ENCODE results near the gene AKR1B1. TPM values are rescaled to one million over a fixed set of nuclear protein-coding genes. Genes with fewer than 3 reads are reported as not detected.

The AKR1B1 gene
- total RNA-seq, 1 donor from 2014 or later = 52.8 TPM

GRCh38 chr7:134478707-134479106 is 19.8 kb upstream of the AKR1B1 start:
- TF ChIP-seq CTCF (IDR thresholded peaks at IDR 0.05; ENCODE audit: unreplicated experiment) = no peak
- H3K27ac Mint-ChIP-seq (ENCODE audit: unreplicated experiment) = no peak overlapping the region
- no peak overlapping the region for H3K4me3 Mint-ChIP-seq (ENCODE audit: unreplicated experiment)

GRCh38 chr7:134477954-134478353 is 19.1 kb upstream of the AKR1B1 start:
- no peak for DNase-seq (ENCODE audit: low spot score)
- Mint-ChIP-seq H3K9me3 (ENCODE audit: unreplicated experiment) (no peaks in the 10 kb centered on the region), H3K4me3 (ENCODE audit: unreplicated experiment) (no peak overlapping the region), H3K27me3 (ENCODE audit: unreplicated experiment) (peaks cover 1% of the 10 kb centered on the region), H3K27ac (ENCODE audit: unreplicated experiment) (no peak overlapping the region), H3K4me1 (ENCODE audit: unreplicated experiment) (peaks cover 4% of the 10 kb centered on the region), H3K36me3 (ENCODE audit: low read depth, unreplicated experiment) (no peaks in the 10 kb centered on the region)
- TF ChIP-seq CTCF (IDR thresholded peaks at IDR 0.05; ENCODE audit: unreplicated experiment) = no peak

More at GRCh38 chr7:134478707-134479106, 19.8 kb upstream of the AKR1B1 start:
- DNase-seq (ENCODE audit: low spot score) = no peak
- Mint-ChIP-seq H3K27me3 (ENCODE audit: unreplicated experiment) (peaks cover 1% of the 10 kb centered on the region), H3K4me1 (ENCODE audit: unreplicated experiment) (peaks cover 4% of the 10 kb centered on the region), H3K36me3 (ENCODE audit: low read depth, unreplicated experiment) (no peaks in the 10 kb centered on the region), H3K9me3 (ENCODE audit: unreplicated experiment) (no peaks in the 10 kb centered on the region)

GRCh38 chr7:134476044-134476443 is 17.1 kb upstream of the AKR1B1 start:
- Mint-ChIP-seq H3K36me3 (ENCODE audit: low read depth, unreplicated experiment) (no peaks in the 10 kb centered on the region), H3K4me3 (ENCODE audit: unreplicated experiment) (no peak overlapping the region), H3K27me3 (ENCODE audit: unreplicated experiment) (peaks cover 1% of the 10 kb centered on the region), H3K4me1 (ENCODE audit: unreplicated experiment) (peaks cover 6% of the 10 kb centered on the region), H3K9me3 (ENCODE audit: unreplicated experiment) (no peaks in the 10 kb centered on the region), H3K27ac (ENCODE audit: unreplicated experiment) (no peak overlapping the region)
- DNase-seq (ENCODE audit: low spot score) = no peak
- TF ChIP-seq CTCF (IDR thresholded peaks at IDR 0.05; ENCODE audit: unreplicated experiment) = no peak

GRCh38 chr7:134474828-134475227 is 15.9 kb upstream of the AKR1B1 start:
- Mint-ChIP-seq H3K36me3 (ENCODE audit: low read depth, unreplicated experiment) (no peaks in the 10 kb centered on the region), H3K4me1 (ENCODE audit: unreplicated experiment) (peaks cover 3% of the 10 kb centered on the region), H3K4me3 (ENCODE audit: unreplicated experiment) (no peak overlapping the region), H3K27me3 (ENCODE audit: unreplicated experiment) (peaks cover 1% of the 10 kb centered on the region), H3K9me3 (ENCODE audit: unreplicated experiment) (no peaks in the 10 kb centered on the region), H3K27ac (ENCODE audit: unreplicated experiment) (no peak overlapping the region)
- no peak for DNase-seq (ENCODE audit: low spot score)
- TF ChIP-seq CTCF (IDR thresholded peaks at IDR 0.05; ENCODE audit: unreplicated experiment) = no peak

- Mint-ChIP-seq H3K36me3 (ENCODE audit: low read depth, unreplicated experiment) (no peaks in the 10 kb centered on the region), H3K9me3 (ENCODE audit: unreplicated experiment) (no peaks in the 10 kb centered on the region), H3K27ac (ENCODE audit: unreplicated experiment) (no peak overlapping the region), H3K4me3 (ENCODE audit: unreplicated experiment) (no peak overlapping the region), H3K27me3 (ENCODE audit: unreplicated experiment) (peaks cover 1% of the 10 kb centered on the region), H3K4me1 (ENCODE audit: unreplicated experiment) (peaks cover 3% of the 10 kb centered on the region)
- no peak for TF ChIP-seq CTCF (IDR thresholded peaks at IDR 0.05; ENCODE audit: unreplicated experiment)
- DNase-seq (ENCODE audit: low spot score) = no peak
Observed at GRCh38 chr7:134473861-134474291, 15.0 kb upstream of the AKR1B1 start.
